Chondrocyte (in vitro differentiated cells): ENCODE data around the gene TNFRSF8. TPM values are rescaled to one million over a fixed set of nuclear protein-coding genes. Genes with fewer than 3 reads are reported as not detected.

Experiments
- DNase-seq: peaks from one replicate; pipeline ENCODE4 v3.0.0; 2021; ENCODE audit warnings: mixed read lengths, low spot score
- H3K27ac Mint-ChIP-seq: one replicate; pipeline ENCODE4 v1.8.0; 2021; ENCODE audit warnings: mild to moderate bottlenecking, moderate library complexity, mixed read lengths; ENCODE audit not compliant: unreplicated experiment
- H3K27me3 Mint-ChIP-seq: 2 replicates; pipeline ENCODE4 v1.8.0; 2021; ENCODE audit warnings: low read depth, mixed read lengths
- H3K36me3 Mint-ChIP-seq: 2 replicates; pipeline ENCODE4 v1.8.0; 2021; ENCODE audit warnings: low read depth, mixed read lengths
- H3K4me1 Mint-ChIP-seq: 2 replicates; pipeline ENCODE4 v1.8.0; 2021; ENCODE audit warnings: low read depth, mild to moderate bottlenecking, mixed read lengths
- H3K4me3 Mint-ChIP-seq: one replicate; pipeline ENCODE4 v1.8.0; 2021; ENCODE audit warnings: mild to moderate bottlenecking, moderate library complexity, mixed read lengths; ENCODE audit not compliant: unreplicated experiment
- H3K9me3 Mint-ChIP-seq: 2 replicates; pipeline ENCODE4 v1.8.0; 2021; ENCODE audit warnings: low read depth, mixed read lengths
- total RNA-seq: library from RNA; stranded (reverse); gene quantifications from 3 replicates; pipeline ENCODE4 v1.2.1, GENCODE V29; 2021
- TF ChIP-seq, protein P1 (sequence below): fragments of 200-600 bp; sonication (generic); IDR thresholded peaks from 2 replicates; pipeline ENCODE4 v1.5.0; 2021; ENCODE audit warnings: antibody characterized with exemption, mild to moderate bottlenecking, moderate library complexity

Gene TNFRSF8
- total RNA-seq, 1 donor from 2014 or later: not detected

DNA sequence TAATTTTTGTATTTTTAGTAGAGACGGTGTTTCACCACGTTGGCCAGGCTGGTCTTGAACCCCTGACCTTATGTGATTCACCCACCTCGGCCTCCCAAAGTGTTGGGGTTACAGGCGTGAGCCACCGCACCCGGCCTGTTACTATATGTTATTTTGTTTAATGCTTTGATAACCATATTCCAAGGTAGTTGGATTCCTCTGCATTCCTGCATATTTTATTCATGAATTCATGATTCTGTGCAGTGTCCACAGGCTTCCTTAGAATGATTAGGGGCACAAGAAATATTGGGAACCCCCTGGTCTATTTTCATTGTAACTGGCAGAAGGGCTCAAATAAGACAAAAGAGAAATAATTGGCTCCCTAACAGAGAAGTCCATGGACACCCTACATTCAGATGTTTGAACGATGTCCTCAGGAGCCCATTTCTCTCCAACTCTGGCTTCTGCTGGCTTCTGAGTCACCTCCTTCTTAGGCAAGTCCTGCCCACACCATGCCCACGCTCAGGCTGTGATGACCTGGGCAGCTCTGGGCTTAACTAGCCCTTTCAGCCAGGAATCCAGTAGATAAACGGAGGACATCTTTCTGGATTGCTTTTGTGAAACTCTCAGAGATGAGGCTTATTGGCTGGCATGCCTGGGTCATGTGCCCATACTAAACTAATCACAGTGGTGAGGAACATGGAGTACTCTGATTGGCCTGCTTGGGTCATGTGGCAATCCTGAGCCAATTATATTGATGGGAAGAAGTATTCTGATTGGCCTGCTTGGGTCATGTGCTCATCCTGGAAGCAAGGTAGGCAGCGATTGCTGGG, 32.6 kb downstream of the TNFRSF8 start:
- H3K27ac Mint-ChIP-seq: no peak overlapping the region
- no peak for DNase-seq
- H3K9me3 Mint-ChIP-seq: peaks cover 10% of the 10 kb centered on the region
- H3K4me3 Mint-ChIP-seq: no peak overlapping the region
- no peaks in the 10 kb centered on the region for H3K4me1 Mint-ChIP-seq
- TF ChIP-seq, protein P1, sequence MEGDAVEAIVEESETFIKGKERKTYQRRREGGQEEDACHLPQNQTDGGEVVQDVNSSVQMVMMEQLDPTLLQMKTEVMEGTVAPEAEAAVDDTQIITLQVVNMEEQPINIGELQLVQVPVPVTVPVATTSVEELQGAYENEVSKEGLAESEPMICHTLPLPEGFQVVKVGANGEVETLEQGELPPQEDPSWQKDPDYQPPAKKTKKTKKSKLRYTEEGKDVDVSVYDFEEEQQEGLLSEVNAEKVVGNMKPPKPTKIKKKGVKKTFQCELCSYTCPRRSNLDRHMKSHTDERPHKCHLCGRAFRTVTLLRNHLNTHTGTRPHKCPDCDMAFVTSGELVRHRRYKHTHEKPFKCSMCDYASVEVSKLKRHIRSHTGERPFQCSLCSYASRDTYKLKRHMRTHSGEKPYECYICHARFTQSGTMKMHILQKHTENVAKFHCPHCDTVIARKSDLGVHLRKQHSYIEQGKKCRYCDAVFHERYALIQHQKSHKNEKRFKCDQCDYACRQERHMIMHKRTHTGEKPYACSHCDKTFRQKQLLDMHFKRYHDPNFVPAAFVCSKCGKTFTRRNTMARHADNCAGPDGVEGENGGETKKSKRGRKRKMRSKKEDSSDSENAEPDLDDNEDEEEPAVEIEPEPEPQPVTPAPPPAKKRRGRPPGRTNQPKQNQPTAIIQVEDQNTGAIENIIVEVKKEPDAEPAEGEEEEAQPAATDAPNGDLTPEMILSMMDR: no peak
- peaks cover 2% of the 10 kb centered on the region for H3K36me3 Mint-ChIP-seq
- peaks cover 7% of the 10 kb centered on the region for H3K27me3 Mint-ChIP-seq

DNA sequence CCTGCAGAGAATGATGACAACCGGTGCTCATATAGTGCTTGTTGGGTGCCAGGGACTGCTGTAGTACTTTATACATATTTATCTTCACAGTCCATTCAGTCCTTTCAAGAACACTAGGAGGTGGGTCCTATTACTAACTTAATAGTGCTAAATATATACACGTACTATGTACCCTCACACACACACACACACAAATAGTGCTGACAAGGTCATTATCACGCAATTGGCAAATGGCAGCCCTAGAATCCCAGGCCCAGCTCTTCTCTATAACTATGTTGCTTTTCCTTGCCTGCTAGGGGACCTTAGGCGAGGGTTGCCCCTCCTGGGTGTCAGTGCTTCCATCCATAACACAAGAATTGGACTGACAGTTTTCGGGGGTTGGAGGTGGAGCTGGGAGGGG, 33.5 kb downstream of the TNFRSF8 start:
- Mint-ChIP-seq H3K27me3 (peaks cover under 1% of the 10 kb centered on the region), H3K4me3 (no peak overlapping the region), H3K36me3 (peaks cover 2% of the 10 kb centered on the region), H3K27ac (no peak overlapping the region), H3K9me3 (peaks cover 7% of the 10 kb centered on the region), H3K4me1 (no peaks in the 10 kb centered on the region)
- DNase-seq: no peak
- TF ChIP-seq, protein P1: no peak

DNA sequence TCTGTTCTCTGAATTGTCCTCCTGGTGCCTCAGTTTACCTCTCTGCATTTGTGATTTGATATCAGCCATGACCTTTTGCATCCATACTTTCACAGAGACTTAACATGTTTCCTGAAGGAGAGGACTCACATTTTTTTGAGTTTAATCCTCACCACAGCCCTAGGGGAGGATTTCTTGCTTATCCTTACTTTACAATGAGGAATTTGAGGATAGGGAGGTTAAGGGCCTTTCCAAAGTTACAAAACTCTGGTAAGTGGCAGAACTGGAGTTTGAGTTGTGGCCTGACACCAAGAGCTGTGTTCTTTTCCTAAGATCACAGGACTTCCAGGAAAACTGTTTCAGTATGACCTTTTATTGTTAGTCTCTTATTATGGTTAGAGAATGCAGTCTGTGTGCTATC, 34.2 kb downstream of the TNFRSF8 start:
- TF ChIP-seq, protein P1: no peak
- Mint-ChIP-seq H3K4me3 (no peak overlapping the region), H3K9me3 (peaks cover 7% of the 10 kb centered on the region), H3K27me3 (no peaks in the 10 kb centered on the region), H3K4me1 (no peaks in the 10 kb centered on the region), H3K27ac (no peak overlapping the region), H3K36me3 (peaks cover 2% of the 10 kb centered on the region)
- DNase-seq: no peak

DNA sequence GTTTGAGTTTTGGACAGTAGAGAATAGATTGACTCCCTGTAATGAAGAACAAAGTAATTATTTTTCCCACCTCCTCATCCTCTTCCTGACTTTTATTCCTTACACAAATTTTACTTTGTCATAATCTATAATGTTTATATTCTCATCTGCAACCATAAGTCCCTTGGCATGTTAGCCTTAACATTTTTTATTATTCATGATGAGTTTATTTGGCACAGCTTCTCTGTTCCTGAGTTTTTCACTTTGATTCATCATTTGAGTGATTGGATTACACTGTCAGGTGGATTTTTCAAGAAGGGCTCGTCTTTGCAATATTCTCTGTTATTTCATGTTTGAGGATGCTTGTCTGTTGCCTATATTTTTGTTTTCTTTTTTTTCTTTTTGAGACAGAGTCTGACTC, 35.7 kb downstream of the TNFRSF8 start:
- DNase-seq: no peak
- peaks cover 2% of the 10 kb centered on the region for H3K36me3 Mint-ChIP-seq
- H3K4me3 Mint-ChIP-seq: no peak overlapping the region
- H3K27ac Mint-ChIP-seq: no peak overlapping the region
- H3K9me3 Mint-ChIP-seq: peaks cover 7% of the 10 kb centered on the region
- H3K27me3 Mint-ChIP-seq: peaks cover 2% of the 10 kb centered on the region
- H3K4me1 Mint-ChIP-seq: no peaks in the 10 kb centered on the region
- TF ChIP-seq, protein P1: no peak

DNA sequence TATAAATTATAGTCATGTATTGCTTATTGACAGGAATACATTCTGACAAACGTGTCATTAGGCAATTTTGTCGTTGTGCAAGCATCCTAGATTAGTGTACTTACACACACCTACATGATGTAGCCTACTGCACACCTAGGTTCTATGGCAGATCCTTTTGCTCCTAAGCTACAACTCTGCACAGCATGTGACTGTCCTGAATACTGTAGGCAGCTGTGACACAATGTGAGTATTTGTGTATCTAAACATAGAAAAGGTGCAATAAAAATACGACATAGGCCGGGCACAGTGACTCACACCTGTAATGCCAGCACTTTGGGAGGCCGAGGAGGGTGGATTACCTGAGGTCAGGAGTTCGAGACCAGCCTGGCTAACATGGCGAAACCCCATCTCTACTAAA, 36.5 kb downstream of the TNFRSF8 start:
- no peak overlapping the region for H3K4me3 Mint-ChIP-seq
- no peaks in the 10 kb centered on the region for H3K4me1 Mint-ChIP-seq
- H3K36me3 Mint-ChIP-seq: peaks cover 2% of the 10 kb centered on the region

More for the DNA sequence above, 36.5 kb downstream of the TNFRSF8 start:
- TF ChIP-seq, protein P1: no peak
- Mint-ChIP-seq H3K9me3 (peaks cover 7% of the 10 kb centered on the region), H3K27me3 (peaks cover 8% of the 10 kb centered on the region), H3K27ac (no peak overlapping the region)
- DNase-seq: no peak
